ENCODE data around the gene IL17C. TPM values are rescaled to one million over a fixed set of nuclear protein-coding genes. Genes with fewer than 3 reads are reported as not detected.
"Not testable (repeated sequence)": the region's sequence is repeated elsewhere in the genome, so short reads cannot be mapped to it uniquely, and the experiment has no call there.

Gene IL17C
- total and polyA plus RNA-seq, 2 experiments from 2014 or later = not detected

DNA sequence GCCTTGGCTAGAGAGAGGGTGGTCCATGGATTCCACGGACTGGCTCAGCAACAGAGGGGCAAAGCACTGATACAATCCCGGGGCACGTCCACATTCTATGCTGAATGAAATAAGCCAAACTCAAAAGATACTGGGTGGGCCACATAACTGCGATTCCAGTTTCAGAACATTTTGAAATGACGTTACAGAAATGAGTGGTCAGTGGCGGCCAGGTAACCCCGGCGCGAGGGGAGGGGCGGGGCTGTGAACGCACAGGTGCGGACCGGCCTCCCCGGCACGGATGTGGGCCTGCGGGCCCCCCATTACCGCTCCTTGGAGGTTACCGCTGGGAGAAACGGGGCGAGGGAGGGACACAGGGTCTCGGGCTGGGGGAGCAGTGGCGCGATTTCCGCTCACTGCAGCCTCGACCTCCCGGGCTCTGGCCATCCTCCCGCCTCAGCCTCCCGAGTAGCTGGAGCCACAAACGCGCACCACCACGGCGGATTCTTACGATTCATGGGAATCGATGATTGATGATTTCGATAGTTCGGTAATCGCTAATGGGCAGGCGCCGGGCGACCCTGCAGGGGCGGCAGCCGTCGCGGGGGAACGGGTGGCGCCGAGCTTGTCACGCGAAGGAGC, 24.0 kb downstream of the IL17C start:
- H3K4me1 ChIP-seq (ENCODE audit: low read depth) = peaks cover 4% of the 10 kb centered on the region
- H3K9me3 ChIP-seq (ENCODE audit: low read depth) = no peaks in the 10 kb centered on the region
- peak overlapping the region; percentile 70 for H3K4me3 ChIP-seq
- H3K27me3 ChIP-seq = no peaks in the 10 kb centered on the region
- DNase-seq (ENCODE audit: low read depth in 1 of 2, low spot score in 1 of 2) = no peak
- TF ChIP-seq, protein P1, sequence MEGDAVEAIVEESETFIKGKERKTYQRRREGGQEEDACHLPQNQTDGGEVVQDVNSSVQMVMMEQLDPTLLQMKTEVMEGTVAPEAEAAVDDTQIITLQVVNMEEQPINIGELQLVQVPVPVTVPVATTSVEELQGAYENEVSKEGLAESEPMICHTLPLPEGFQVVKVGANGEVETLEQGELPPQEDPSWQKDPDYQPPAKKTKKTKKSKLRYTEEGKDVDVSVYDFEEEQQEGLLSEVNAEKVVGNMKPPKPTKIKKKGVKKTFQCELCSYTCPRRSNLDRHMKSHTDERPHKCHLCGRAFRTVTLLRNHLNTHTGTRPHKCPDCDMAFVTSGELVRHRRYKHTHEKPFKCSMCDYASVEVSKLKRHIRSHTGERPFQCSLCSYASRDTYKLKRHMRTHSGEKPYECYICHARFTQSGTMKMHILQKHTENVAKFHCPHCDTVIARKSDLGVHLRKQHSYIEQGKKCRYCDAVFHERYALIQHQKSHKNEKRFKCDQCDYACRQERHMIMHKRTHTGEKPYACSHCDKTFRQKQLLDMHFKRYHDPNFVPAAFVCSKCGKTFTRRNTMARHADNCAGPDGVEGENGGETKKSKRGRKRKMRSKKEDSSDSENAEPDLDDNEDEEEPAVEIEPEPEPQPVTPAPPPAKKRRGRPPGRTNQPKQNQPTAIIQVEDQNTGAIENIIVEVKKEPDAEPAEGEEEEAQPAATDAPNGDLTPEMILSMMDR (IDR thresholded peaks at IDR 0.05; ENCODE audit: low read depth, low read length) = no peak
- H3K36me3 ChIP-seq = no peaks in the 10 kb centered on the region
- H3K27ac ChIP-seq = peak overlapping the region; percentile 81

GRCh38 chr16:88662843-88663606, 24.7 kb downstream of the IL17C start, which contains the start of gene MVD:
TSS of gene MVD (minus strand) at chr16:88663091. CDS start at chr16:88663080, 11 bp downstream.
- H3K36me3 ChIP-seq = no peaks in the 10 kb centered on the region
- DNase-seq (ENCODE audit: low read depth in 1 of 2, low spot score in 1 of 2) = peak; percentile 98 to 99
- H3K27ac ChIP-seq = peak within 1 kb of the TSS; percentile 81
- TF ChIP-seq, protein P1 (IDR thresholded peaks at IDR 0.05; ENCODE audit: low read depth, low read length) = no peak
- H3K27me3 ChIP-seq = no peaks in the 10 kb centered on the region
- peak within 1 kb of the TSS; percentile 82 for H3K4me3 ChIP-seq
- H3K4me1 ChIP-seq (ENCODE audit: low read depth) = peaks cover 4% of the 10 kb centered on the region
- no peaks in the 10 kb centered on the region for H3K9me3 ChIP-seq (ENCODE audit: low read depth)

GRCh38 chr16:88665148-88665547, 26.8 kb downstream of the IL17C start:
- no peak overlapping the region for H3K4me3 ChIP-seq
- no peaks in the 10 kb centered on the region for H3K36me3 ChIP-seq
- no peak overlapping the region for H3K27ac ChIP-seq
- TF ChIP-seq, protein P1 (IDR thresholded peaks at IDR 0.05; ENCODE audit: low read depth, low read length) = no peak
- H3K4me1 ChIP-seq (ENCODE audit: low read depth) = peaks cover under 1% of the 10 kb centered on the region
- no peak for DNase-seq (ENCODE audit: low read depth in 1 of 2, low spot score in 1 of 2)
- no peaks in the 10 kb centered on the region for H3K9me3 ChIP-seq (ENCODE audit: low read depth)
- H3K27me3 ChIP-seq = no peaks in the 10 kb centered on the region

GRCh38 chr16:88665570-88665969, 27.2 kb downstream of the IL17C start:
- Histone ChIP-seq H3K36me3 (no peaks in the 10 kb centered on the region), H3K9me3 (ENCODE audit: low read depth) (no peaks in the 10 kb centered on the region), H3K27ac (no peak overlapping the region), H3K4me3 (no peak overlapping the region), H3K27me3 (no peaks in the 10 kb centered on the region), H3K4me1 (ENCODE audit: low read depth) (no peaks in the 10 kb centered on the region)
- DNase-seq (ENCODE audit: low read depth in 1 of 2, low spot score in 1 of 2) = no peak
- TF ChIP-seq, protein P1 (IDR thresholded peaks at IDR 0.05; ENCODE audit: low read depth, low read length) = no peak

DNA sequence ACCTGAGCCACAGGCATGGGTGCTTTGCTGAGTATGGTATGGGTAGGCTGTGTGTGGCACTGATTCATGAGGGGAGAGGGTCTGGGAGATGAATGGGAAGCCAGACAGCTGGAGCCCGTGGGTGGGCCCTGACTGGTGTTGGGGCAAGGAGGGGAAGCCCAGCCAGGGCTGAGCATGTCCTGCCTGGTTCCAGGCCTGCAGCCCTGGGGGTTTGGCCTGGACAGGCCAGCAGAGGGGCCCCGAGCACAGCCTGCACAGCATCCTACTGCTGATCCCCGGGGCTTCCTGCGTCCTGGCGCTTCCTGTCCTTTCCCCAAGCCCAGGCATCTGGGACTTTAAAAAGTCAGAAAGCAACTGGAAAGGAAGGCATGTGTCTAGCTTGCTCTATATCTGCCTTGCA, 29.1 kb downstream of the IL17C start:
- Histone ChIP-seq H3K4me1 (ENCODE audit: low read depth) (no peaks in the 10 kb centered on the region), H3K27me3 (no peaks in the 10 kb centered on the region), H3K9me3 (ENCODE audit: low read depth) (no peaks in the 10 kb centered on the region), H3K36me3 (no peaks in the 10 kb centered on the region), H3K27ac (no peak overlapping the region), H3K4me3 (no peak overlapping the region)
- TF ChIP-seq, protein P1 (IDR thresholded peaks at IDR 0.05; ENCODE audit: low read depth, low read length) = no peak
- peak in 1 of 2 donors; percentile 21 for DNase-seq (ENCODE audit: low read depth in 1 of 2, low spot score in 1 of 2)

DNA sequence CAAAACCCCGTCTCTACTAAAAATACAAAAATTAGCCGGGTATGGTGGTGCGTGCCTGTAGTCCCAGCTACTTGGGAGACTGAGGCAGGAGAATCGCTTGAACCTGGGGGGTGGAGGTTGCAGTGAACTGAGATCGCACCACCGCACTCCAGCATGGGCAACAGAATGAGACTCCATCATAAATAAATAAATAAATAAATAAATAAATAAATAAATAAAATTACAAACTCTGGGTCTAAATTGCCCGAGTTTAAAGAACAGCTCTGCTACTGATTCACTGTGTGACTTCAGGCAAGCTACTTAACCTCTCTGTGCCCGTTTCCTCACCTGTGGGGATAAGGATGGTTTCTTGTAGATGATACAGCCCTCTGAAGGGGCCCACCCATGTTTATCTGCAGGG, 31.1 kb downstream of the IL17C start:
- H3K4me3 ChIP-seq; H3K36me3 ChIP-seq; H3K27me3 ChIP-seq; H3K27ac ChIP-seq; DNase-seq (ENCODE audit: low read depth in 1 of 2, low spot score in 1 of 2); H3K9me3 ChIP-seq (ENCODE audit: low read depth): not testable (repeated sequence)
- H3K4me1 ChIP-seq (ENCODE audit: low read depth) = peaks cover 14% of the 10 kb centered on the region

All from cardiac muscle cell (in vitro differentiated cells and primary cell).